CD14-positive monocyte (primary cell): ENCODE data around the gene SCUBE3. TPM values are rescaled to one million over a fixed set of nuclear protein-coding genes. Genes with fewer than 3 reads are reported as not detected.

Experiments
- DNase-seq, 3 donors: peaks; one replicate each; pipeline ENCODE4 v3.0.0-alpha.2; 2011 to 2022
- H2AFZ ChIP-seq: 2 replicates; pipeline ENCODE4 v1.6.0; 2012; ENCODE audit warnings: mild to moderate bottlenecking, low read depth, low read length, inconsistent platforms; ENCODE audit not compliant: insufficient read depth, poor library complexity, severe bottlenecking
- H3K27ac ChIP-seq, 2 donors: 1 replicate in 1 of 2; 2 replicates in 1 of 2; pipeline ENCODE4 v1.5.1; 2012 to 2013; ENCODE audit warnings: low read length in 2 of 2, control low read depth in 1 of 2, inconsistent platforms in 1 of 2, low read depth in 1 of 2, mild to moderate bottlenecking in 1 of 2
- H3K27me3 ChIP-seq, 2 donors: one replicate each; pipeline versions ENCODE4 v1.6.0 to v1.6.1; 2011 to 2013; ENCODE audit warnings: low read length in 2 of 2; ENCODE audit not compliant: control insufficient read depth in 2 of 2, insufficient read depth in 2 of 2
- H3K36me3 ChIP-seq, 2 donors: replicated peaks in 1 of 2; 1 replicate in 1 of 2; 2 replicates in 1 of 2; pipeline versions ENCODE4 v1.5.1 to v1.6.1; 2012 to 2013; ENCODE audit warnings: low read length in 2 of 2, control low read depth in 1 of 2, inconsistent platforms in 1 of 2, mild to moderate bottlenecking in 1 of 2; ENCODE audit not compliant: insufficient read depth in 2 of 2, control insufficient read depth in 1 of 2
- H3K4me1 ChIP-seq, 2 donors: 1 replicate in 1 of 2; 2 replicates in 1 of 2; pipeline versions ENCODE4 v1.5.1 to v1.6.1; 2012 to 2013; ENCODE audit warnings: low read length in 2 of 2, control low read depth in 1 of 2, inconsistent platforms in 1 of 2, mild to moderate bottlenecking in 1 of 2, moderate library complexity in 1 of 2; ENCODE audit not compliant: insufficient read depth in 2 of 2, control insufficient read depth in 1 of 2
- H3K4me2 ChIP-seq: replicated peaks from 2 replicates; pipeline ENCODE3; 2012; ENCODE audit warnings: low read length, moderate library complexity, mild to moderate bottlenecking; ENCODE audit not compliant: poor library complexity, severe bottlenecking; ENCODE audit errors: extremely low read depth
- H3K4me3 ChIP-seq, 3 experiments: fragments of 200-600 bp in 1 of 3; sonication (generic) in 1 of 3; replicated peaks in 1 of 3; 1 replicate in 2 of 3; 2 replicates in 1 of 3; pipeline ENCODE4 v1.5.1; 2011 to 2013; ENCODE audit warnings: low read length in 3 of 3, mild to moderate bottlenecking in 3 of 3, control low read depth in 2 of 3, low read depth in 2 of 3, inconsistent platforms in 1 of 3, moderate library complexity in 1 of 3
- H3K79me2 ChIP-seq: 2 replicates; pipeline ENCODE4 v1.6.0; 2012; ENCODE audit warnings: mild to moderate bottlenecking, control low read depth, inconsistent platforms, low read length, moderate library complexity; ENCODE audit not compliant: insufficient read depth
- H3K9ac ChIP-seq: 2 replicates; pipeline ENCODE4 v1.6.0; 2017; ENCODE audit warnings: low read length, mild to moderate bottlenecking; ENCODE audit not compliant: insufficient read depth, poor library complexity, severe bottlenecking
- H3K9me3 ChIP-seq, 2 donors: replicated peaks in 1 of 2; 1 replicate in 1 of 2; 2 replicates in 1 of 2; pipeline versions ENCODE4 v1.5.1 to v1.6.1; 2012 to 2013; ENCODE audit warnings: low read length in 2 of 2, control low read depth in 1 of 2; ENCODE audit not compliant: control insufficient read depth in 1 of 2, insufficient read depth in 1 of 2
- H4K20me1 ChIP-seq: 2 replicates; pipeline ENCODE4 v1.6.0; 2012; ENCODE audit warnings: mild to moderate bottlenecking, low read length, control low read depth, moderate library complexity; ENCODE audit not compliant: insufficient read depth
- H3K27ac Mint-ChIP-seq, 7 donors: one replicate each; pipeline ENCODE4 v1.8.0; 2020; ENCODE audit warnings: mild to moderate bottlenecking in 7 of 7, mixed read lengths in 7 of 7, moderate library complexity in 6 of 7, inconsistent platforms in 2 of 7
- H3K27me3 Mint-ChIP-seq, 3 donors: one replicate each; pipeline ENCODE4 v1.8.0; 2021 to 2022; ENCODE audit warnings: low read depth in 3 of 3, mild to moderate bottlenecking in 3 of 3, mixed read lengths in 3 of 3, moderate library complexity in 3 of 3, inconsistent platforms in 1 of 3
- H3K36me3 Mint-ChIP-seq, 2 donors: one replicate each; pipeline ENCODE4 v1.8.0; 2020; ENCODE audit warnings: mixed read lengths in 2 of 2, inconsistent platforms in 1 of 2, mild to moderate bottlenecking in 1 of 2
- H3K4me1 Mint-ChIP-seq: one replicate; pipeline ENCODE4 v1.8.0; 2020; ENCODE audit warnings: mild to moderate bottlenecking, mixed read lengths
- H3K4me3 Mint-ChIP-seq, 2 donors: one replicate each; pipeline ENCODE4 v1.8.0; 2020; ENCODE audit warnings: mild to moderate bottlenecking in 2 of 2, mixed read lengths in 2 of 2, moderate library complexity in 1 of 2
- H3K9me3 Mint-ChIP-seq, 7 donors: one replicate each; pipeline ENCODE4 v1.8.0; 2020 to 2022; ENCODE audit warnings: mixed read lengths in 7 of 7, mild to moderate bottlenecking in 6 of 7, moderate library complexity in 6 of 7, inconsistent platforms in 2 of 7
- CTCF ChIP-seq: fragments of 200-600 bp; IDR thresholded peaks from one replicate; pipeline ENCODE4 v1.8.0; 2022; ENCODE audit warnings: antibody characterized with exemption, mild to moderate bottlenecking
- WGBS: methylation state at CpG from one replicate; pipeline ENCODE4 v1.1.5; 2013; ENCODE audit warnings: missing lambda C conversion rate; ENCODE audit not compliant: insufficient coverage; 5-methylcytosine and 5-hydroxymethylcytosine counted together
- intact Hi-C, 2 donors: fragments of 100-400 bp; cut with micrococcal nuclease; formaldehyde crosslinking; loops; one replicate each; pipeline versions ENCODE4 v1.15.0 to v1.15.1; 2023
- polyA plus RNA-seq, 3 donors: library from polyadenylated mRNA; depleted of rRNA in 1 of 3; unstranded in 2 of 3; stranded (reverse) in 1 of 3; fragments of 300-500 nt in 2 of 3; fragments of >200 nt in 1 of 3; fragmentation: Illumina TruSeq in 2 of 3; gene quantifications; 1 replicate in 2 of 3; 2 replicates in 1 of 3; pipeline ENCODE4 v1.2.3, GENCODE V29; 2012 to 2021

Gene SCUBE3
- polyA plus RNA-seq, 3 donors: not detected

GRCh38 chr6:35236223-35236622 is 22.5 kb downstream of the SCUBE3 start:
- Histone ChIP-seq H2AFZ (no peak overlapping the region), H3K27ac (no peak overlapping the region), H3K9me3 (peaks cover 0 to 5% of the 10 kb centered on the region in 2 donors), H3K79me2 (no peaks in the 10 kb centered on the region), H3K27me3 (no peaks in the 10 kb centered on the region), H4K20me1 (no peaks in the 10 kb centered on the region), H3K36me3 (no peaks in the 10 kb centered on the region), H3K9ac (no peak overlapping the region), H3K4me1 (peaks cover 0 to 4% of the 10 kb centered on the region in 2 donors), H3K4me3 (no peak overlapping the region), H3K4me2 (no peak overlapping the region)
- peaks cover 0 to 1% of the 10 kb centered on the region in 2 donors for H3K36me3 Mint-ChIP-seq
- H3K4me3 Mint-ChIP-seq: no peak overlapping the region
- no peak for TF ChIP-seq CTCF
- peaks cover 2 to 6% (median 4%) of the 10 kb centered on the region in 3 donors for H3K27me3 Mint-ChIP-seq
- no peak for DNase-seq
- WGBS: 96% methylated on average over 5 of the region's 5 CpGs
- peak overlapping the region in 1 of 7 donors; percentile 38 for H3K27ac Mint-ChIP-seq
- H3K9me3 Mint-ChIP-seq: peaks cover 0 to 14% (median 3%) of the 10 kb centered on the region in 7 donors
- peaks cover 10% of the 10 kb centered on the region for H3K4me1 Mint-ChIP-seq
- intact Hi-C loops: no loop called here

GRCh38 chr6:35237476-35237875 is 23.7 kb downstream of the SCUBE3 start:
- no peak overlapping the region for H3K9ac ChIP-seq
- Mint-ChIP-seq H3K4me3 (no peak overlapping the region), H3K27me3 (peaks cover 2 to 6% (median 2%) of the 10 kb centered on the region in 3 donors), H3K4me1 (peaks cover 10% of the 10 kb centered on the region), H3K36me3 (no peaks in the 10 kb centered on the region), H3K27ac (no peak overlapping the region), H3K9me3 (peaks cover 0 to 14% (median 3%) of the 10 kb centered on the region in 7 donors)
- no peak overlapping the region for H3K4me3 ChIP-seq
- TF ChIP-seq CTCF: no peak
- no peaks in the 10 kb centered on the region for H4K20me1 ChIP-seq
- no peaks in the 10 kb centered on the region for H3K79me2 ChIP-seq
- H3K9me3 ChIP-seq: peaks cover 0 to 5% of the 10 kb centered on the region in 2 donors
- intact Hi-C loops: no loop called here
- H3K4me2 ChIP-seq: no peak overlapping the region
- no peaks in the 10 kb centered on the region for H3K27me3 ChIP-seq
- H2AFZ ChIP-seq: no peak overlapping the region
- peaks cover 0 to 4% of the 10 kb centered on the region in 2 donors for H3K4me1 ChIP-seq
- no peaks in the 10 kb centered on the region for H3K36me3 ChIP-seq
- no peak for DNase-seq
- WGBS: no CpG with 5 or more reads among the region's 3 CpGs
- no peak overlapping the region for H3K27ac ChIP-seq
